BLaER1 treated with 17β-estradiol and CSF1 and Interleukin-3, amounts not matched to agents 10 nM and 100 nM (cell line): ENCODE measurements around the gene CCDC9B.

Experiments
- H3K27ac ChIP-seq, 11 experiments: shearing (Covaris generic); formaldehyde crosslinking; 2 replicates each; pipeline ENCODE4 v1.8.1; 2022
- H3K27me3 ChIP-seq, 11 experiments: shearing (Covaris generic); formaldehyde crosslinking; 2 replicates each; pipeline ENCODE4 v1.8.1; 2022
- H3K36me3 ChIP-seq, 11 experiments: shearing (Covaris generic); formaldehyde crosslinking; 2 replicates each; pipeline ENCODE4 v1.8.1; 2022
- H3K4me1 ChIP-seq, 10 experiments: shearing (Covaris generic); formaldehyde crosslinking; 2 replicates each; pipeline ENCODE4 v1.8.1; 2022
- H3K4me2 ChIP-seq, 11 experiments: shearing (Covaris generic); formaldehyde crosslinking; 2 replicates each; pipeline ENCODE4 v1.8.1; 2022
- H3K4me3 ChIP-seq, 10 experiments: shearing (Covaris generic); formaldehyde crosslinking; 2 replicates each; pipeline ENCODE4 v1.8.1; 2022
- H3K9ac ChIP-seq, 11 experiments: shearing (Covaris generic); formaldehyde crosslinking; 2 replicates each; pipeline ENCODE4 v1.8.1; 2022
- H3K9me3 ChIP-seq, 11 experiments: shearing (Covaris generic); formaldehyde crosslinking; replicated peaks in 1 of 11; 2 replicates each; pipeline ENCODE4 v1.8.1; 2022
- H4K20me1 ChIP-seq, 11 experiments: shearing (Covaris generic); formaldehyde crosslinking; 2 replicates each; pipeline ENCODE4 v1.8.1; 2022
- Cebpa-rat ChIP-seq, 11 experiments: shearing (Covaris generic); IDR thresholded peaks; 2 replicates each; pipeline ENCODE4 v1.8.1; 2022

The CCDC9B gene

GRCh38 chr15:40367371-40367685 is 26.6 kb upstream of the CCDC9B start:
- Histone ChIP-seq H3K9ac (peak overlapping the region in 9 of 11 experiments; percentile 41 to 76 (median 65); a peak in 16 of 22 replicates), H3K9me3 (no peaks in the 10 kb centered on the region), H3K27ac (peak overlapping the region in 9 of 11 experiments; percentile 12 to 66 (median 59); a peak in 11 of 22 replicates), H3K4me1 (peaks cover 20 to 34% (median 25%) of the 10 kb centered on the region in 10 experiments), H3K4me2 (peak overlapping the region; percentile 79 to 99 (median 91)), H3K27me3 (no peaks in the 10 kb centered on the region), H3K36me3 (no peaks in the 10 kb centered on the region; a peak in 1 of 22 replicates), H4K20me1 (peaks cover 0 to under 1% (median 0%) of the 10 kb centered on the region in 11 experiments; a peak in 1 of 22 replicates), H3K4me3 (peak overlapping the region; percentile 46 to 68 (median 54))
- no peak for TF ChIP-seq Cebpa-rat (IDR thresholded peaks at IDR 0.05)

GRCh38 chr15:40366457-40367370 is 26.0 kb upstream of the CCDC9B start:
- H3K4me3 ChIP-seq = peak overlapping the region in 7 of 10 experiments; percentile 47 to 68 (median 54); a peak in 9 of 20 replicates
- peaks cover 0 to 7% (median 0%) of the 10 kb centered on the region in 11 experiments; a peak in 3 of 22 replicates for H4K20me1 ChIP-seq
- peak overlapping the region; percentile 79 to 99 (median 91) for H3K4me2 ChIP-seq
- H3K9me3 ChIP-seq = no peaks in the 10 kb centered on the region
- H3K27ac ChIP-seq = peak overlapping the region in 3 of 11 experiments; percentile 12 to 66 (median 59); a peak in 3 of 22 replicates
- peaks cover 16 to 28% (median 24%) of the 10 kb centered on the region in 10 experiments for H3K4me1 ChIP-seq
- no peak for TF ChIP-seq Cebpa-rat (IDR thresholded peaks at IDR 0.05)
- H3K9ac ChIP-seq = peak overlapping the region in 6 of 11 experiments; percentile 49 to 76 (median 68); a peak in 6 of 22 replicates
- no peaks in the 10 kb centered on the region; a peak in 1 of 22 replicates for H3K36me3 ChIP-seq
- H3K27me3 ChIP-seq = no peaks in the 10 kb centered on the region

GRCh38 chr15:40365624-40366456 is 25.1 kb upstream of the CCDC9B start:
- Histone ChIP-seq H3K4me2 (peak overlapping the region in 4 of 11 experiments; percentile 79 to 96 (median 92); a peak in 2 of 22 replicates), H3K9ac (no peak overlapping the region), H4K20me1 (peaks cover 0 to 11% (median 0%) of the 10 kb centered on the region in 11 experiments; a peak in 4 of 22 replicates), H3K27ac (no peak overlapping the region), H3K27me3 (no peaks in the 10 kb centered on the region), H3K9me3 (no peaks in the 10 kb centered on the region), H3K4me3 (no peak overlapping the region), H3K36me3 (no peaks in the 10 kb centered on the region; a peak in 1 of 22 replicates), H3K4me1 (peaks cover 14 to 25% (median 23%) of the 10 kb centered on the region in 10 experiments)
- TF ChIP-seq Cebpa-rat (IDR thresholded peaks at IDR 0.05) = no peak

- no peak overlapping the region for H3K27ac ChIP-seq
- H3K4me3 ChIP-seq = no peak overlapping the region
- no peaks in the 10 kb centered on the region; a peak in 1 of 22 replicates for H3K36me3 ChIP-seq
- no peaks in the 10 kb centered on the region for H3K27me3 ChIP-seq
- H3K4me2 ChIP-seq = no peak overlapping the region
- H3K9me3 ChIP-seq = no peaks in the 10 kb centered on the region
- H3K9ac ChIP-seq = no peak overlapping the region
- H3K4me1 ChIP-seq = peaks cover 14 to 25% (median 23%) of the 10 kb centered on the region in 10 experiments
- H4K20me1 ChIP-seq = peaks cover 0 to 16% (median 4%) of the 10 kb centered on the region in 11 experiments; a peak in 8 of 22 replicates
- TF ChIP-seq Cebpa-rat (IDR thresholded peaks at IDR 0.05) = no peak
Observed at GRCh38 chr15:40365016-40365415, 24.3 kb upstream of the CCDC9B start.

- Histone ChIP-seq H3K4me2 (no peak overlapping the region), H3K36me3 (no peaks in the 10 kb centered on the region; a peak in 1 of 22 replicates), H3K9ac (no peak overlapping the region), H4K20me1 (peaks cover 0 to 23% (median 8%) of the 10 kb centered on the region in 11 experiments; a peak in 13 of 22 replicates), H3K9me3 (no peaks in the 10 kb centered on the region), H3K4me1 (peaks cover 14 to 28% (median 25%) of the 10 kb centered on the region in 10 experiments), H3K27me3 (no peaks in the 10 kb centered on the region; a peak in 1 of 22 replicates), H3K4me3 (no peak overlapping the region), H3K27ac (no peak overlapping the region)
- TF ChIP-seq Cebpa-rat (IDR thresholded peaks at IDR 0.05) = no peak
Observed at GRCh38 chr15:40364251-40364650, 23.5 kb upstream of the CCDC9B start.

- H3K4me2 ChIP-seq = no peak overlapping the region
- peaks cover 0 to 30% (median 14%) of the 10 kb centered on the region in 11 experiments; a peak in 13 of 22 replicates for H4K20me1 ChIP-seq
- peaks cover 20 to 33% (median 30%) of the 10 kb centered on the region in 10 experiments for H3K4me1 ChIP-seq
- no peaks in the 10 kb centered on the region for H3K9me3 ChIP-seq
- no peaks in the 10 kb centered on the region; a peak in 3 of 22 replicates for H3K27me3 ChIP-seq
- no peaks in the 10 kb centered on the region; a peak in 1 of 22 replicates for H3K36me3 ChIP-seq
- no peak overlapping the region for H3K4me3 ChIP-seq
- no peak for TF ChIP-seq Cebpa-rat (IDR thresholded peaks at IDR 0.05)
- H3K27ac ChIP-seq = no peak overlapping the region
- H3K9ac ChIP-seq = no peak overlapping the region
Observed at GRCh38 chr15:40363611-40364010, 22.9 kb upstream of the CCDC9B start.

- Histone ChIP-seq H3K4me3 (no peak overlapping the region), H3K4me1 (peaks cover 11 to 26% (median 21%) of the 10 kb centered on the region in 10 experiments), H3K9ac (no peak overlapping the region), H3K27ac (no peak overlapping the region), H3K9me3 (no peaks in the 10 kb centered on the region), H3K36me3 (no peaks in the 10 kb centered on the region; a peak in 1 of 22 replicates), H3K27me3 (no peaks in the 10 kb centered on the region; a peak in 3 of 22 replicates), H3K4me2 (no peak overlapping the region; a peak in 1 of 22 replicates), H4K20me1 (peaks cover 0 to 37% (median 14%) of the 10 kb centered on the region in 11 experiments; a peak in 13 of 22 replicates)
- TF ChIP-seq Cebpa-rat (IDR thresholded peaks at IDR 0.05) = no peak
Observed at GRCh38 chr15:40361640-40362039, 20.9 kb upstream of the CCDC9B start.

- Histone ChIP-seq H3K9ac (no peak overlapping the region), H3K36me3 (no peaks in the 10 kb centered on the region; a peak in 1 of 22 replicates), H3K9me3 (no peaks in the 10 kb centered on the region), H3K27ac (no peak overlapping the region), H4K20me1 (peaks cover 0 to 39% (median 14%) of the 10 kb centered on the region in 11 experiments; a peak in 13 of 22 replicates), H3K4me3 (no peak overlapping the region), H3K4me1 (peaks cover 10 to 21% (median 18%) of the 10 kb centered on the region in 10 experiments), H3K4me2 (no peak overlapping the region), H3K27me3 (no peaks in the 10 kb centered on the region; a peak in 3 of 22 replicates)
- TF ChIP-seq Cebpa-rat (IDR thresholded peaks at IDR 0.05) = no peak
Observed at GRCh38 chr15:40360015-40360414, 19.3 kb upstream of the CCDC9B start.
